GM18868 (cell line): ENCODE results near the gene LRRC3B.

Experiments used
- ATAC-seq: cut with Tn5 transposase; IDR thresholded peaks from one replicate; pipeline ENCODE4 v1.9.1; 2021; ENCODE audit warnings: mild to moderate bottlenecking, moderate library complexity; ENCODE audit not compliant: unreplicated experiment

Gene LRRC3B

DNA sequence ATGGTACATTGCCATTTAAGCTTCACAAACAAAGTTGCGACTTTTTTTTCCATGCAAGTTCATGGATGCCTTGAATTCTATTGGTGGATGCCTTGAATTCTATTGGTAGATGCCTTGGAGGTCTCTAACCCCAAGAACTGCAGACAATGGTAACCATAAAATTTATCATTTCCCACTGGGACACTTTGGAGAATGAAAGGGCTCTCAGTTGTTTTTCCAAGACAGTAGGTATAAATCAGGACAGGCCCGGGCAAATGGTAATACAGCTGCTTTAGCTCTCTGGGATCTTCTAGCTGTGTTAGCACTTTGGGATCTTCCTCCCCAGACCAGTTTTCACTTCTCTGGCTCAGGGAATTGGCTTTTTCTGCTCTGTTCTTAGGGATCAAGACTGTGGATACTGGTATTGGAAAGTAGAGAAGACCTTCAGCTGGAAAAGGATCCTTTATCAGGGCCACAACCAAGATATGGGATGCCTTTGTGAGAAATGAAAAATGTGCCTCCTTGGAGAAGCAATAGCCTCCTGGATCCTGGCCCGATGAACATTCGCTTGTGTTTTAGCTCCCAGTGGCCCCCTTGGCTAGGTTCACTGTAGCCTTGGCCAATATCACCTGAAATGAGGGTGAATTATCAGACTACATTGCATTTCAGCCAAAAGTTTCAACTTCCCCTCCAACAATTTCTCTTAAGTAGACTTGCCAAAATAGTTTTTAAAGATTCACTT, 8.3 kb downstream of the LRRC3B start:
- no peak for ATAC-seq

DNA sequence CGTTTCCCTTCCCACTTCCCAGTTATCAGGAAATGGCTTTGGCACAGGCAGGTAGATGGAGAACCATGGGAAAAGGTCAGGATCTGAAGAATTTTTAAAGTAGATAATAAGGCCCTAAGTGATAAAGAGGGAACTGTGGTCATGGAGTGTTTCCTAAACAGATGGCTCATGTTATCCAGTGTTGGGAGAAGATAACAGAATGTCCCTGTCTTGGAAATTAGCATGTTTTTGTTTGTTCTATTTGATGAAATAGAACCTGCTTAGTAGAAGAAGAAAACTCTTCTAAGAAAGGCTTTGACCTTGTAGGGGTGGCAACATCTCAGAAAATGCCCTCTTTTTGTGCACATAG, 8.8 kb downstream of the LRRC3B start:
- no peak for ATAC-seq

DNA sequence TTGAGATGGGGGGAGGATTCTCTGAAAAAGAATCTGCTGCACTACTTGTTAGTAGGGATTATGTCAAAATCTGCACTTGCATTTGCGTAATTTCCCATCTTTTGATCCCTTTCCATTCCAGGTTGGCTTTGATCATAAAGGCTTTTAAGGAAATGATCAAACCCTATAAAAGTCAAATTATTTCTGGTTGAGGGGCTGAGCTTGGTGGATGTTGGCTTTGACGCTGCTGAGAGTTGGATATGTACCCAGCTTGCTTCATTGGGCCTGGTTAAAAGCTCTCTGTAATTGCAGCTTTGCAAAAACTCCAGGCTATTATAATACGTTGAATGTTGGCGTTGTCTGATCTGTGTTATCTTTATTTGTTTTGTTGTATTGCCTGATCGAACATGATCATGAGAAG, 12.0 kb downstream of the LRRC3B start:
- no peak for ATAC-seq

DNA sequence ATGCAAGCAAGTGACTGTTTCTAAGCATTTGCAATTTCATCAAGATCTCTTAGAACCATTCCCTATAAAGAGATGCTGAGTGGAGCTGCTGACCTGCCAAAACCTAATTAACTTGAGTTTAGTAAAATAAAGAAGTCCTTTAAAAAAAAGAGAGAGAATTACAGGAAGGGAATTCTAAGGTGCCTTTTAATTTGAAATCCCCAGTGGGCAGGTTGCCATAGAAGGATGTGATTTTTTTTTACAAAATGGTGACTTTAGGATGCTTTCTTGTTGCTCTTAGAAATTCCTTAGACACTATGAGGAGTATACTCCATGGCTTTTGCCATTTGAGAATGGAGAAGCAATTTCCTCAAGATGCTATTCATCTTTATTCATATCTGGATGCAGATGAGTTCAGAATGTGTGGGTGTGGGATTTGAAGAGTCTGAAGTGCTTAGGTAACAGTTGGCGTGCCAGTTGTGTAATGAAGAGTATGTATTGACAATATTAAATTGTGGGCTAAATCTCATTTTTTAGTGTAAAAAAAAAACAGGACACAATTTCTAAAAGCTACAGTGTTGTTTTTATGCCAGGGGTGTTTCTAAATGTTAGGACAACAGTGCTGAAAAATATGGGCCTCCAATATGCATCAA, 13.6 kb downstream of the LRRC3B start:
- ATAC-seq = no peak

DNA sequence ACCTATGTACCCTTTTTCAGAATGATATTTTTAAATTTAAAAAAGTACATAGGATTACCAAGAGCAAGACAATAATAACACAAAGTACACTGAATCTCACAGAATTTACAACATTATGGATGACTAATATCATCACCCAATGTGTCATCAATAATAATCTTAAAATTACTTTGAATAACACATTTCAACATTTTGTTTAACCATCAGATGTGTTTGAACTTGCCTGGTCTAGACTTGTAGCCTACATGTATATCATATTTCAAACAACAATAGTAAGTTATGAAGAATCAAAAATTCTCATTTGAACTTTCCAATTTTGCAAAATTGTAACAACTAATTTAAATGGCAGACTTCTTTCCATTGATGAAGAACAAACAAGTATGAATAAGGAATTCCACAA, 15.1 kb downstream of the LRRC3B start:
- no peak for ATAC-seq

DNA sequence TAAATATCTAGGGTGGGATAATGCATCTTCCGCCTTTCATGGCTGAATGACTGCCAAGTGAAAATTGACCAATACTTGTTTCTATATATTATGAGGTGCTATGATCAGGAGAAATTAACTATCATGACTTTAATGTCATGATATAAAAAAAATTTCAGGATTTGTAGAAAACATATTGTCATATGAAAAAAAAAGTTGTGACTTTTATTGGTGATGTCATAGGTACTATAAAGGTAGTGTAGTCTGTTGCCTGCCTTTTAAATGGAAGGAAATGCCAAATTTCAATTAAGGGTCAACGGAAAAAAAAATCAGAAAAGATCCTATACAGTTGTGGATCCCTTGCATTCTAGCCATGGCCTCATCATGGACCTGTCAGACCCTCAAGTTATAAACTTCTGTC, 15.5 kb downstream of the LRRC3B start:
- ATAC-seq = no peak

DNA sequence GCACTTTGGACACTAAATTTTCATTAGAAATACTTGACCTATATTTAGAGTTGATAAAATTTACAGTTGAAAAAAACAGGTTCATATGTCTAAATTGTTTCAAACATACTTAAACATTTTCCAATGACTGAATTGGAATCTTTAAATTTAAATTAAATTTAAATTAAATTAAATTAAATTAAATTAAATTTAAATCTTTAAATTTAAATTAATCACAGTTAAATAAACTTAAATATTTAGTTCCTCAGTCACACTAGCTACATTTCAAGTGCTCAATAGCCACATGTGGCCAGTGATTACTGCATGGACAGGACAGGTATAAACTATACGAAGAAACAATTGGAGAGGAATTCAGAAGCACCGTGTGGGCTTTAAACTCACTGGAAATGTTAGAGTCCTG, 16.8 kb downstream of the LRRC3B start:
- ATAC-seq = no peak

DNA sequence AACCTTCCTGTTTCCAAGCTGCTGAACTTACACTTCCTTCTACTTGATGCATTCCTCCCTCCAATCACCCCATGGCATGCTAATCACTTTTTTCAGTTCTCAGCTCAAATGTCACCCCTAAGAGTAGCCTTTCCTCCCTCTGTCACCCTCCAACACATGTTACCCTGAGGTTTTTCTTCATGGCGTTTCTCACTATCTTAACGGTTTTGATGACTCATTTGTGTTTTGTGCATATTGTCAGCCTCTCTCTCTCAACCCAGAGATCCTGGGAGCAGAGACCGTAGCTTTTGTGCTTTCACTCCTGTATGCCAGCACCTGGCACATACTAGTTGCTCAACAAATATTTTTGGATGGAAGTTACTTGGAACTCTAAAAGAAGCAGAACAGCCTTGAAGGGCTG, 24.5 kb downstream of the LRRC3B start:
- no peak for ATAC-seq

DNA sequence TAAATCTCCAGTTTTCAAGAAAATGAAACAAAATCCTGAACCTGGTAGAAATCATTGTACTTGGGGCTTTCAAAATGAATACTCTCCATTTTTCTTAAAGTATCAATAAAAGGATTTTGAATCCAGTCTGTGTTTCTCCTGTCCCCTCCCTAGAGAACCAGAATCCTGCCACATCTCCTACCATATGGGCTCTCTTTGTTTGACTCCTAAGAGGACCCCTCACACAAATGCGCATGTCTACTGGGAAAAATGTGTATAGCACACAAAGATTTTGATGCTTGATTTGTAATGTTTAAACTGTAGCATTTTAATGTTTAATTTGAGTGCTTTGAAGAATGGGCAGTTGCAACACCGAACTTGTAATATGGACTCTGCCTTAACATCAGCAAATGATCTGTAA, 25.9 kb downstream of the LRRC3B start:
- no peak for ATAC-seq

DNA sequence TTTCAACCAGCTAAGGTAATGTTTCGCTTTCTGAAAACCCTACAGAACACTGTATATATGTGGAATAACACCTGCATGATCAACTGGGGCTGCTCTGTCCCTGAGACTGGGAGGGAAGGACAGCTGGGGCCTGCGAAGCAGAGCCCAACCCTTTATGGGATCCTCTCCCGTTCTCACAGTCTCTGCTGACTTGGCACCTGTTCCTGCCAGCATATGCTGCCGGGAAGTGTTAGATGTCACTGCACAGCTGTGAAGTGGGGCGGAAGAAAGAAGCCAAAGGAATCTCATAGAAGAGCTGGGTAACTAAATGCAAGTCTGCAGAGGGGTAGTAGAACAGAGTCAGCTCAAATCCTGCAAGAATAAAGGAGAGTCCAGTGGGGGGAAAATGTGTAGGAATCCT, 29.6 kb downstream of the LRRC3B start:
- no peak for ATAC-seq

DNA sequence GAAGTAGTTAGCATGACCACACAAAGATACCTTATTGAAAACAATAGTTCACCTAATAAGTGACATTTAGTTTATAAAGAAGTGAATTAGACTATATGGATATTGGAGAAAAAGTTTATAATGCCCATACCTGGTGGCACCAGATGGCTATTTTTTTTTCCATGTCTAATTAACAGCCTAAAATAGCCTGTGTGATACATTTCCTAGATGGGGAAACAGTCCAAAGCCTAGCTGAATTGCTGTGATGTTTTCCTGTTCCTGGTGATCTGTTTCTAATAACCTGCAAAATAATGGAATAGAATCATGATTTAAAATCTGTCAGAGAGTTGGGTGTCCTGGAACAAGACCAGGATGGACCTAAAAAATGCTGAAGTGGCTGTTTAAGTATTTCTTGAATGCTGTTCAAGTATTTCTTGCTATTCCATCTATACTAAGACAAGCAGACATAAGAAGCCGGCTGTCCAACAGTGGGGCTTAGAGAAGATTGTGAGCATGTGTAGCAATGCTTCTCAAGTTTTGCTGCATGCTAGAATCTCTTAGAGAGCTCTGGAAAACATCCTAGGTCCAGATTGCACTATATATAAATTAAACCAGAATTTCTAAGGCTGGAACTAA, 31.3 kb downstream of the LRRC3B start:
- ATAC-seq = no peak

DNA sequence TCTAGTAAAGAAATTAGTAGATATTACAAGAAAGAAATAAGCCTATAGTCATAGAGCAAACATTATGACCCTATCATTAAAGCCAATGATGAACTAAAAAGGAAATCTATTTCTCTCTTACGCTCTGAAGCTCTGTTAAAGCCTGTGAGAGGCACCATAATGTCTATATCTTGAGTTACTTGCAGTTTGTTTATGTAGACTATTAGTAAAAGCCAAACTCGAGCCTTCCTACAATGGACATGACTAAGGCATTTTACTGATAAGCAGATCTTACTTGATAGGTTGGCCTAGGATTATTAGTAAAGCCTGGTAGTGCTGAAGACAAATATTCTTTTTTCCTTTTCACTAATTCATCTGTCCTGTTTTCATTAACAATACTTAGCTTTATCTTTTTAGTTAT, 32.7 kb downstream of the LRRC3B start:
- no peak for ATAC-seq

DNA sequence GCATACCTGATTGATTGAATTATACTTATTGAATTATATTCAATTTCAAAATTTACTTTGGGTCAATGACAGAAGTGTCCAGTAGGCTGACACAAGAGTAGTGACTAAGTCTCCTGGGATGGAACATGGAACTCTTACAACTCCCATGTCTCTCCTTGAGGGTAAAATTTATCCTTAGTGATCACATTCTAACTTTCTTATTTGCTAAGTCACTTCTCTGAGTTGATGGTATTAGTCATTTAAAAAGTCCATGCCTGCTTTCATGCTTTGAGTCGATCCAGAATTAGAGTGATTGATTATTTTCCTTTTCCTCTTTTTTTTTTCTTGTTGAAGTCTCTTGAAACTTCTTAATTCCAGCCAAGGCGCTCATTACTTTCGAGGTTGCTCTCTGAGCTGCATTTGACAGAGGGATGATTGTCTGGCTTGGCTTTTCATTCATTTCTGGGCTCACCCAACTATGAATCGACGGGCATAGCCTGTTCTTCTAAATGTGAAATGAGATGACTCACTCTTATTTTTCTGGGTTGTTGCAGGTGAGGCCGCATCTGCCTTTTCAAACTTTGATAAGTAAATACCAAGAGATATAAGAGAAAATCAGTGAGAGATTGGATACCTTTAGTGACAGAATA, 34.9 kb downstream of the LRRC3B start:
- ATAC-seq = no peak

DNA sequence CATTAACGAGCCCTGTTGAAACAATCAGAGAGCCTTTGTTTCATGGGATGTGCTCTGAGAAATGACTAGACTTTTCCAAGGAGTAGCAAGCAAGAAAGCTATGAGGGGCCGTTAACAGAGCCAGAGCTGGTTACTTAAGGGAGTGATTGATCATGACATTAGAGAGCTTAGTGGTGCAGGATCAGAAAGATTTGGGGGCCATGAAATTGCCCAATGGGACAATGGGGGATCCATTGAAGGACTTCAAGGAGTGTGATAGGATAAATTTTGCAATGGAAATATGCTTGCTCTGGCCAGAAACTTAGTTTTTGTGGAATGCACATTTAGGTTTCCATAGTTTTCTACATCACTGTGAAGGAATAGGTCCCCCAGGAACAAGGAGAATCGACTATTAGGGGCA, 45.6 kb downstream of the LRRC3B start:
- ATAC-seq = no peak

DNA sequence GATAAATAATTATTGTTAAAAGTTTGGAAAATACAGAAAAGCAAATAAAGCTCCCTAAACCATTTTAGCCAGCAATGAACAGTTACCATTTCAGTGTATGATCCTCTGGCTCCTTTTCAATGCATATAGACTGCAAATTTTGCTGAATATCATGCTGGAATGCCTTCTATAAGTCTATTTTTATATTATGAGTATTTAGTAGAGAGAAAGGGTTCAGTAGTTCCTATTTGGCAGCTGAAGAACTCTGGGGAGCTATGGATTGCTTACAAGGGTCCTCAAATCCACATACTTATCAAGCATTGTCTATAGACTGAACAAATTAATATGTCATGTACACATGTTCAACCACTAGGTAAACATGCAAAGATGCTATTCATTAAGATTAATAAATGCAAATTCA, 46.1 kb downstream of the LRRC3B start:
- no peak for ATAC-seq

DNA sequence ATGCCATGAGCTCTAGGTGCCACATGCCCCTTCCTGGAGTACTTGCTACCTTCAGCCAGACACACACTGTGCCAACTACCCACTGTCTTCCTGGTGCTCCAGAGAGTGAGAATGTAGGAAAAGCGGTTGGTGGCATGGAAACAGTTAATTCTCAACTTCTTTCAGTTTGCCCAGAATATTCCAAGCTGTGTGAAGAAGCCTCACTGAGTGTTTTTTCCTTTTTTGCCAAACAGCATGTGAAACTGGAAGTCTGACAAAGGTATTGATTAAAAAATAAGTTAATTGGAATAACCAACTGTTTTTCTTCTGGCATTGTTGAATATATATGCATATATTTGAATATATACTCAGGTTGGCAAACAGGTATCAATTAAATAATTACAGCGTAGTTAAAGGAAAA, 52.8 kb downstream of the LRRC3B start:
- no peak for ATAC-seq

DNA sequence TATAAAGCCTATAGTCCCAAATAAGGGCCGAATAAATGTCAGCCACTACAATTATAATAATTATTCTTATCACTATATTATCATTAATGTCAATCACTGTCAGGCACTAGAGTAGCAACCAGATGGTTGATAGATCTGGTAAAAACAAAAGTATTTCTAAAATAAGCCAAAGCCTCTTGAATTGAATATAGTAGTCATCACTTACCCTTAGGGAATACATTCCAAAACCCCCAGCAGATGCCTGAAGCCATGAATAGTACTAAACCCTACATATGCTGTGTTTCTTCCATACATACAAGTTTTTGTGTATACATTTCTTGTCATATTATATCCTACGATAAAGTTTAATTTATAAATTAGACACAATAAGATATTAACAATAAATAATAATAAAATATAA, 59.1 kb downstream of the LRRC3B start:
- ATAC-seq = no peak

DNA sequence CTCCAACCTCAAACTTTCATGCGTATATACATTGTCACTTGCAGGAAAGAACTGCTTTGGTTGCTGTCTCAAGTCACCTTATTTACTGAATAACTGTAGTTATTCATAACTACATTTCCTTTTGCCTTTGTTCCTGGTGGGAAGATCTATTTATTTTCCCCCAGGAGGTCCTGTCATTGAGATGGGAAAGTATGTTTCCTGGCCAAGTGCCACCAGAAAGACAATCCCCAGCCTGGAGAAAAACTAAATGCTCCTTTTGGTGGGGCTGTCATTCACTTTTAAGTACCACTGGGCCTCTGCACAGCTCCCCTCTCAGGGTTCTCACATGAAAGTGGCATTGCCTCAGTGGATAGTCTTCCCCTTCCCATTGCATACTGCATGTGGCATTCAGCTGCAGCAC, 59.8 kb downstream of the LRRC3B start:
- no peak for ATAC-seq

DNA sequence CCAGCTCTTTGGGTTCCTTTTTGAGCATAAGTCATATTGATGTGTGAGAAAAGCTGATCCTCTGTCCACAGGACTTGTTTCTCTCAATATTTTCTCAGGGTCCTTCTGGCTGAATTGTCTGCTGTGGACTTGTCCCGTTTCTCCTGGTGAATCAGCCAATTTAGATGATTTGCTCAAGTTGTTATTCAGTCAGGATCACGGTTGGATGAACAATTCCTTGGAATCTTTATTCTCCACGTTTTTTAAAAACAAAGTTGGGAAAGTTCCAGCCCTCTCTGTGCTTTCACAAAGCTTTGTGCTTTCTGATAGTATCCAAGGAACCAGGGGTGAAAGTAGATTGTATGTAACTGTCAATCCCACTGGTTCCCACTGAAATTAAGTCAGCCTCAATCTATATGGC, 61.3 kb downstream of the LRRC3B start:
- ATAC-seq = no peak

DNA sequence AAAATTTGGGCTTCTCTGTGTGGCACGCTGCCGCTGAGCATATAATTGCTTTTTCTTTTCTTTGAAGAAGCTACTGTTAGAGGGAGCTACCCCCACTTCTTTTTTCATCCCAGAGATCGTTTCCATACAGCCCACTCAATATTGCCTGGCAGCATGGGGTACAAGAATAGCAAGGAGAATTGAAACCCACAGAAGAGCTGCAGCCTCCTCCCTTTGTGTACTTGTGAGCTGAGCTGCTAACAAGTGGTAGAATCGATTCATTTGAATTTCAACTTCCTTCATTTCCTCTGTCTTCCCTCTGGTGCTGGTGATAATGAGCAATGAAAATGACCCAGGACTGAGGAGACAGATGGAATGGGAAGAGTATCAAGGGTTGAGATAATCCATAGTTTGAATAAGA, 64.9 kb downstream of the LRRC3B start:
- no peak for ATAC-seq

DNA sequence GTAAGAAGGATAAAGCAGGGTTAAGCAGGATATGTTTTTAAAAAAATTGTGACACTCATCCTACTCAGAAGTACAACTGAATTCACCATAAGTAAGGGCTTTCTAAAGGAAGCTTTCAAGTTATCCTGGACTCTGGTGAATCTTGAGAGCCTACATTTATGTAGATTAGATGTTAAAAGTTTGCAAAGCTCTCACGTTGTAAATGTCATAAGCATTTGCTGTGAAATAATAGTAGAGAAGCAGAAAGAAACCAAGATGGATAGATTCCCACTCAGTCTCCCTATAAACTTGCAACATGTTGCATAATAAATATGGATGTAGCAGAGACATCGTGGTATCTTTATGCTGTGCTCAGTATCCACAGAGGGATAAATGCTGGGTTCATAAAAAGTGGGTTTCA, 77.0 kb downstream of the LRRC3B start:
- ATAC-seq = no peak

DNA sequence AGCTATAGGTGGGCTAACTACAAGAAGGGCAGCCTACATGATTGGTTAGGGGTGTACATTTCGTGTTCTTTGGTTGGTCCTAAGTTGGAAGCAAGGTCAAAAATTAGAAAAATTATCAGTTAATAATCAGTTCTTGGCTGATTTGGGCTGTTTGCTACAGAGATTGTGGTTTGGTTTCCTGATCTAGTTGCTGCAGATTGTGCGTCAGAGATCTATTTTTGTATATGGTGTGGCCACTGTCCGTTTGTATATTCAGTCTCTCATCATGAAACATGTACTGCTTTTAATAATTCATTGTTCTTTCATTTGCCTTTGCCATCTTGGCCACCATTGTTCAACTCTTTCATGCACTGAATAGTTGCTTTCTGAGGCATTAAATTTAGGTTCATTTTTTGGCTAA, 80.9 kb downstream of the LRRC3B start:
- ATAC-seq = no peak
